ENCODE data around the gene RMRP.

The RMRP gene

GRCh38 chr9:35664531-35665470, 7.0 kb upstream of the RMRP start, which contains the start of gene ARHGEF39:
Gene ARHGEF39, minus strand, starts transcription at chr9:35665195. Its CDS starts 26 bp downstream, at chr9:35665169.
- peak within 1 kb of the TSS; percentile 63 for H3K4me3 ChIP-seq (ENCODE audit: low read depth, low read length)
- TF ChIP-seq CTCF (IDR thresholded peaks at IDR 0.05; ENCODE audit: low read depth, low read length) = no peak

- no peak for TF ChIP-seq CTCF (IDR thresholded peaks at IDR 0.05; ENCODE audit: low read depth, low read length)
- no peak overlapping the region for H3K4me3 ChIP-seq (ENCODE audit: low read depth, low read length)
Measured at GRCh38 chr9:35662437-35662836, 4.6 kb upstream of the RMRP start.

- no peak overlapping the region for H3K4me3 ChIP-seq (ENCODE audit: low read depth, low read length)
Measured at GRCh38 chr9:35661756-35662350, 4.0 kb upstream of the RMRP start.

GRCh38 chr9:35660966-35661415, 3.2 kb upstream of the RMRP start:
- peak; percentile 52 for TF ChIP-seq CTCF (IDR thresholded peaks at IDR 0.05; ENCODE audit: low read depth, low read length)
- H3K4me3 ChIP-seq (ENCODE audit: low read depth, low read length) = no peak overlapping the region

More at GRCh38 chr9:35661756-35662350, 4.0 kb upstream of the RMRP start:
- TF ChIP-seq CTCF (IDR thresholded peaks at IDR 0.05; ENCODE audit: low read depth, low read length) = no peak

GRCh38 chr9:35659340-35659739, 1.5 kb upstream of the RMRP start:
- TF ChIP-seq CTCF (IDR thresholded peaks at IDR 0.05; ENCODE audit: low read depth, low read length) = no peak
- peak overlapping the region; percentile 82 for H3K4me3 ChIP-seq (ENCODE audit: low read depth, low read length)

- H3K4me3 ChIP-seq (ENCODE audit: low read depth, low read length) = peak overlapping the region; percentile 82
- no peak for TF ChIP-seq CTCF (IDR thresholded peaks at IDR 0.05; ENCODE audit: low read depth, low read length)
Measured at GRCh38 chr9:35658968-35659220, 1.1 kb upstream of the RMRP start.
